Ishikawa (cell line): ENCODE data around the gene TSPAN11.

Experiments used
- CEBPB ChIP-seq: IDR thresholded peaks from 2 replicates; pipeline ENCODE4 v1.6.1; 2012
- CREB1 ChIP-seq: IDR thresholded peaks from 2 replicates; pipeline ENCODE4 v1.6.1; 2012; ENCODE audit warnings: low read depth
- EGR1 ChIP-seq: IDR thresholded peaks from 2 replicates; pipeline ENCODE4 v1.6.1; 2012
- EP300 ChIP-seq: IDR thresholded peaks from 2 replicates; pipeline ENCODE4 v1.6.1; 2012; ENCODE audit warnings: borderline replicate concordance
- FOXM1 ChIP-seq: IDR thresholded peaks from 2 replicates; pipeline ENCODE4 v1.6.1; 2012; ENCODE audit warnings: low read depth, borderline replicate concordance
- MAX ChIP-seq: IDR thresholded peaks from 2 replicates; pipeline ENCODE4 v1.6.1; 2012
- RAD21 ChIP-seq: IDR thresholded peaks from 2 replicates; pipeline ENCODE4 v1.6.1; 2012; ENCODE audit warnings: low read depth
- TAF1 ChIP-seq: IDR thresholded peaks from 2 replicates; pipeline ENCODE4 v1.6.1; 2012; ENCODE audit warnings: low read depth, mild to moderate bottlenecking
- TCF12 ChIP-seq: IDR thresholded peaks from 2 replicates; pipeline ENCODE4 v1.6.1; 2012; ENCODE audit warnings: low read depth
- TEAD4 ChIP-seq: IDR thresholded peaks from 2 replicates; pipeline ENCODE4 v1.6.1; 2012
- USF1 ChIP-seq: IDR thresholded peaks from 2 replicates; pipeline ENCODE4 v1.6.1; 2012
- ZBTB7A ChIP-seq: IDR thresholded peaks from 2 replicates; pipeline ENCODE4 v1.6.1; 2012; ENCODE audit warnings: low read depth
- TF ChIP-seq, protein P1 (sequence below): IDR thresholded peaks from 2 replicates; pipeline ENCODE4 v1.6.1; 2012; ENCODE audit warnings: low read depth, mild to moderate bottlenecking

GRCh38 chr12:31008961-31009840, 82.7 kb downstream of the TSPAN11 start:
- no peak for TF ChIP-seq TEAD4
- TF ChIP-seq, protein P1, sequence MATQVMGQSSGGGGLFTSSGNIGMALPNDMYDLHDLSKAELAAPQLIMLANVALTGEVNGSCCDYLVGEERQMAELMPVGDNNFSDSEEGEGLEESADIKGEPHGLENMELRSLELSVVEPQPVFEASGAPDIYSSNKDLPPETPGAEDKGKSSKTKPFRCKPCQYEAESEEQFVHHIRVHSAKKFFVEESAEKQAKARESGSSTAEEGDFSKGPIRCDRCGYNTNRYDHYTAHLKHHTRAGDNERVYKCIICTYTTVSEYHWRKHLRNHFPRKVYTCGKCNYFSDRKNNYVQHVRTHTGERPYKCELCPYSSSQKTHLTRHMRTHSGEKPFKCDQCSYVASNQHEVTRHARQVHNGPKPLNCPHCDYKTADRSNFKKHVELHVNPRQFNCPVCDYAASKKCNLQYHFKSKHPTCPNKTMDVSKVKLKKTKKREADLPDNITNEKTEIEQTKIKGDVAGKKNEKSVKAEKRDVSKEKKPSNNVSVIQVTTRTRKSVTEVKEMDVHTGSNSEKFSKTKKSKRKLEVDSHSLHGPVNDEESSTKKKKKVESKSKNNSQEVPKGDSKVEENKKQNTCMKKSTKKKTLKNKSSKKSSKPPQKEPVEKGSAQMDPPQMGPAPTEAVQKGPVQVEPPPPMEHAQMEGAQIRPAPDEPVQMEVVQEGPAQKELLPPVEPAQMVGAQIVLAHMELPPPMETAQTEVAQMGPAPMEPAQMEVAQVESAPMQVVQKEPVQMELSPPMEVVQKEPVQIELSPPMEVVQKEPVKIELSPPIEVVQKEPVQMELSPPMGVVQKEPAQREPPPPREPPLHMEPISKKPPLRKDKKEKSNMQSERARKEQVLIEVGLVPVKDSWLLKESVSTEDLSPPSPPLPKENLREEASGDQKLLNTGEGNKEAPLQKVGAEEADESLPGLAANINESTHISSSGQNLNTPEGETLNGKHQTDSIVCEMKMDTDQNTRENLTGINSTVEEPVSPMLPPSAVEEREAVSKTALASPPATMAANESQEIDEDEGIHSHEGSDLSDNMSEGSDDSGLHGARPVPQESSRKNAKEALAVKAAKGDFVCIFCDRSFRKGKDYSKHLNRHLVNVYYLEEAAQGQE, result no peak
- no peak for TF ChIP-seq FOXM1
- TF ChIP-seq TAF1, result no peak
- no peak for TF ChIP-seq CREB1
- no peak for TF ChIP-seq MAX
- TF ChIP-seq CEBPB, result no peak
- no peak for TF ChIP-seq EGR1
- TF ChIP-seq TCF12, result no peak
- TF ChIP-seq USF1, result no peak
- no peak for TF ChIP-seq EP300
- no peak for TF ChIP-seq RAD21
- TF ChIP-seq ZBTB7A, result no peak
